ENCODE results near the gene ROPN1B. TPM values are rescaled to one million over a fixed set of nuclear protein-coding genes. Genes with fewer than 3 reads are reported as not detected.
"Not testable (repeated sequence)": the region's sequence is repeated elsewhere in the genome, so short reads cannot be mapped to it uniquely, and the experiment has no call there.

The ROPN1B gene
- total RNA-seq, 1 donor from 2014 or later = 2.0 TPM

DNA sequence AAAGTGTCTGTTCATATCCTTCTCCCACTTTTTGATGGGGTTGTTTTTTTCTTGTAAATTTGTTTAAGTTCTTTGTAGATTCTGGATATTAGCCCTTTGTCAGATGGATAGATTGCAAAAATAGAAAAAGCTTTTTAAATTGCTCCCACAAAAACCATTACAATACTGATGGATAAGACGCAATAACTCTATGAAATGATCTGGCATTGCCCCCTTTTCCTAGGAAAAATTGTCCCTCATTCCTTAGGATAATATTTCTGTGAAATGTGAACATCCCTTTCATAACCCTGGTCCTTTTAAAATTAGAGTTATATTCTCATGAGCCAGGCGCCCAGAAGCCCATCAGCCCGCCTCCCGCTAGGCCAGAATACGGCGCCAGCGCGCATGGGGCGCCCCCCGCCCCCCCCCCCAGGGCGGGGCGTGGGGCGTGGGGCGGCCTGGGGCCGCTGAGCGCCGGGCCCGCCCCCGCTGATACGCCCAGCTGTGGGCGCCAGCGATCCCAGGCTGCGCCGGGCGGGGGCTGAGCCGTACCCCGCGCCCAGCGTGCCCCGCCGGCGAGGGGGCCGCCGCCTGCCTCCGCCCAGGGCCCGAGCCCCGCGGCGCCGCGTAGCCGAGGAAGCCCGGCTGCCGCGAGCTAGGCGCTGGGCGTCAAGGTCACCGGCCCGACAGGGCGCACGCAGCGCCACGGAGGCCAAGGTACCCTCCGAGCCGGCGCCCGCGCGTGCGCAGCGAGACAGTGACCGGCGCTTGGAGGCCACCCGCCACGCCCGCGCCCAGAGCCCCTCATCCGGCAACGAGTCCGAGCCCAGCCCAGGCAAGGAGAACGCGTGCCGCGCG lies 11.1 kb upstream of the ROPN1B start:
- FAIRE-seq = no peak
- DNase-seq (ENCODE audit: low spot score in 2 of 2) = peak in 1 of 2 donors; percentile 34

DNA sequence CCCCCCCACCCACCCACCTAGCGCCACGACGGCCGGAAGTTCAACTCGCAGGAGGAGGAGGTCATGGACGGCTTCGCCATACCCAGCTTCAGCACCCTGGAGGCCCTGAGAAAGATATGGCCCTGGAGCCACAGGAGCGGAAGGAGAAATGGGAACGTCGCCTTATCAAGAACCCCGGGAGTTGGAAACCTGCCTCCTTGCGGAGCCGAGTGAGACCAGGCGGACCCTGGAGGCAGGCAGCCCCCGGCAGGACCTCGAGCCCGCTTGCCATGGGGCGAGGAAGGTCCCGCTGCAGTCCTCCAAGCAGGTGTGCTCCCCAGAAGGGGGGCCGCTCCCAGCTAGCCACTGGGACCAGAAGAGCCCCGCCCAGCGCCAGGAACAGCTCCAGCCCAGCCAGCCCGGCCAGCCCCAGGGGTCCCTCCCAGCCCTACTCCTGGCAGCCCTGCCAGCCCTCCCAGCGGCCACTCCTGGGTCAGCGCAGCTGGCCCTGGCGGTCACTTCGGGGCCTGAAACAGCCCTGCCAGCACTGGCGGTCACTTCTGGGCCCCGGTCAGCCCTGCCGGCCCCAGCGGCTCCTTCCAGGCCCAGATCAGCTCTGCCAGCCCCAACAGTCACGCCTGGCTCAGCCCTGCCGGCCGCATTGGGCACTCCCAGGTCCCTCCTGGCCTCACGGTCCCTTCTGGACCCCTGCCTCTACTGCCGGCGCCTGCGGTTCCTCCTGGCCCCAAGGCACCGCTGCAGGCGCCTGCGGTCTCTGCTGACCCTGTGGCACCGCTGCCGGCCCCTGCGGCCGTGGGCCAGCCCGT lies 10.3 kb upstream of the ROPN1B start:
- DNase-seq (ENCODE audit: low spot score in 2 of 2) (no peak), FAIRE-seq (no peak)

DNA sequence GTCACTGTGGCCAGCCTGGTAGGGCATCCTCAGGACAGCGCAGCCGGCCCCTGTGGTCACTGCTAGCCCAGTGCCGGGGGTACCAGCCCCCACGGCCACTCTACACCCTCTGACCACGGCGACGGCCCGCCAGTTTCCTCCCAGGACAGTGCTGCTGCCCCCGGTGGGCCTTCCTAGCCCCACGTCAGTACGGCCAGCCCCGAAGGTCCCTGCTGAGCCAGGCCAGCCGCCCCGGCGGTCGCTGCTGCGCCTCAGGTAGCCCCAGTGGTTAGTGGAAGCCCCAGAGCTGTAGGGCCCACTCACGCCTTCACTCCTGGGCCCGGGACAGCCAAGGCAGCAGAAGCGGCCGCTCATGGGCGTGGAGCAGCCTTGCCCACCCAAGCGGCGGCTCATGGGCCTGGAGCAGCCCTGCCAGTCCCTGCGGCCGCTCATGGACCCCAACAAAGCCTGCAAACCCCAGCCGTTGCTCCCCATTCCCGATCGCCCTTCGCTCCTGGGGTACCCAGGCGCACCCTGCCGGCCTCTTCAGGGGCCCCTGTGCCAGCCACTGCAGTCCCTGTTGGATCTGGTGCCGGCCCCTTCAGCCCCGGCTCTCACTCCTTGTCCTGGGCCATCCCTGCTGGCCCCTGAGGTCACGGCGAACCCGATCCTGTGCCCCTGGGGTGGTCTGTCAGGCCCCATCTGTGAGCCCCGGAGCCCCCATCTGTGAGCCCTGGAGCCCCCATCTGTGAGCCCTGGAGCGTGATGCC lies 9.5 kb upstream of the ROPN1B start:
- FAIRE-seq = no peak
- DNase-seq (ENCODE audit: low spot score in 2 of 2) = no peak

DNA sequence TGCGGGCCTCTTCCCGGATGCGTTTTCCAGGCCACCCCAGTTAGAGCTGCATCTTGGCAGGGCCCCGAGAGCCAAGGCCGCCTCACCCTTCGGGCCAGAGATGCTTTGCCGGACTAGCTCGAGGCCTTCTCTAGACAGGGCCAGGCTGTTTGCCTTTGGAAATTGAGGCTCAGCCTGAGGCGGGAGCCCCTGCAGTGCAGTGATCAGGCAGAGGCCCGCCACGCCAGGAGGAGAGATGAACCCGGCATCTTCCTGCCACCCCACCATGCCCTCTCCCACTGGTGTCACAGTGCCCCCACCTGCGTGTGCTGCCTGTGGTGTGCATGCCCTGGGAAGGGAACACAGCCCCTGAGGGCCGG lies 8.9 kb upstream of the ROPN1B start:
- FAIRE-seq (no peak), DNase-seq (ENCODE audit: low spot score in 2 of 2) (no peak)

DNA sequence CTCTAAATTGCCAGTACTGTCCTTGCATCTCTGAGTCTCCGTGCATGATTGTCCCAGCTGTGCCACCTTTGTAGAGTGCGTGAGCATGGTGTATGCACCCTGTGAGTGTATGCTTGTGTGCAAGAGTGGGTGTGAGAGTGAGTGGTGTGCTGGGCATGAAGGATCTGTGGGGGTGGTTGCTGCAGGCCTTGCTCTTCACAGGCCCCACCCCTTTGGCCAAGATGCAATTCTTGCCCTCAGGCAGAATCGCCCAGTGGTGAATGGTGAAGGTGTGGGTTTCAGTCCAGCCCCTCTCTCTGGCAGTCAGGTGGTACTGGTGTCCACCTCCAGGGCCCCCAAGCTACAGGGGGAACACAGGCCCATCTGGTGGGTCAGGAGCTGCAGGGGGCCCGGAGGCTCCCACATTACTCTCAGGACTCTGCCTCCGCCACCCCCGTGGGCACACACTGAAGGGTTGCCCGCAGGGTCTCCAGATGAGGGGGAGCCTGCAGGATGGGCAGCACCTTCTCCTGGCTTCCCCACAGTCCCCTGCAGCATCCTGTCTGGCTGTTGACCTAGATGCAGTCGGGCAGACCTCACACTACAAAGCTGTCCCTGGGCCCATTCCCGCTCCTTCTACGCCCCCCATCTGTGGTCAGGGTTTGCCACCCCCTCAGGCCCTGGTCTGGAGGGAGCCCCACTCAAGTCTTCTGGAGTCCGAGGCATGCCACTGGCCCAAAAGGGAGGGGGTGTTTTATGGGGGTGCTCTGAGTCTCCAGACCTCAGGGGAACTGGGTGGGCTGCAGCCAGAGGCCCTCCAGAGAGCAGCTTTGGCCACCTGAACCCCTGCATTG lies 8.3 kb upstream of the ROPN1B start:
- no peak for FAIRE-seq

DNA sequence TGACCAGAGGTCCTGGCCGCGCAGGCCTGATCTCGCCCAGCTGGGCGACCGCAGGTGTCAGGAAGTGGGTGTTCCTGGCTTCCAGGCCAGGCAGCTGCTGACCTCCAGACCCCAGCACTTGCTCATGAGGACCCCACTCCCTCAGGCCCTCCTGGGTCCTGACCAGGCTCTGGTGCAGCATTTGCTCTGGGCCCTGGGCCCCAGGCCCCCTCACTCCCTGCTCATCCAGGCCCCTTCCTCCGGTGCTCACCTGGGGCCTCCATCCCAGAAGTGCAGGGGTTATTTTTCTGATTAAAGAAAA lies 7.7 kb upstream of the ROPN1B start:
- no peak for FAIRE-seq
- no peak for DNase-seq (ENCODE audit: low spot score in 2 of 2)

More for the DNA sequence above, 8.3 kb upstream of the ROPN1B start:
- peak in 1 of 2 donors; percentile 48 for DNase-seq (ENCODE audit: low spot score in 2 of 2)

DNA sequence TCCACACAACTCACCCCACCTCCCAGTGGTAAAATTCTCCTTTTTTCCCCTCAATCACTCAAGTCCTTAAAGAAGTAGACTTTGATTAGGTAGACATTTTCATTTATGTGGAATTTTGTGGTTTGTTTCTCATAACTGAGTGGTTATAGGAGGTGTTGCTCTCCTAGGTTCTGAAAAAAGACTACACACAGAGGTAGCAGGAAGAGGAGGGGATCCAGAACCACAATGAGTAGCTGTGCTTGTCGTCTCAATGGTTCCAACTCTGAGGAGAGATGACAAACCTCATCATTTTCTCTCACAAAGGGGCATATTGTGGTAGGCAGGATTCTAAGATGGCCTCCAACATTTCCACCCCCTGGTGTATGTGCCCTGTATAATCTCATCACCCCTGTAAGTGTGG lies 5.1 kb upstream of the ROPN1B start:
- not testable (repeated sequence) for DNase-seq (ENCODE audit: low spot score in 2 of 2); FAIRE-seq

DNA sequence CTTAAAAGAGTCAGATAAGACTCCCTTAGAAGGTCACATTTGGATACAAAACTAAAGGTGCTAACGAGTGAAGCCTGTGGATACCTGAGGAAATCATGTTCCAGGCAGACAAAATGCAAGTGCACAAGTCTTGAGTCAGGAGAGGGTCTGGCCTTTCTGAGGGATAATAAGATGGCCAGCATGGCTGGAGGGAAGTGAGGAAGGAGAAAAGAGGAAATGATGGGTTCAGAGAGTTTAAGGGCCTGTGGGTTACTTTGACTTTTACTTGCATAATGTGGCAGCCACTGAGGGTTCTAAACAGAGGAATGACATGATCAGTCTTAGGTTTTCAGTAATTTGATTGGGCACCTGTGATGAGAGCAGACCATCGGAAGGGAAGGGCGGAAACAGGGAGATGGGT lies 3.5 kb upstream of the ROPN1B start:
- FAIRE-seq (no peak), DNase-seq (ENCODE audit: low spot score in 2 of 2) (no peak)

DNA sequence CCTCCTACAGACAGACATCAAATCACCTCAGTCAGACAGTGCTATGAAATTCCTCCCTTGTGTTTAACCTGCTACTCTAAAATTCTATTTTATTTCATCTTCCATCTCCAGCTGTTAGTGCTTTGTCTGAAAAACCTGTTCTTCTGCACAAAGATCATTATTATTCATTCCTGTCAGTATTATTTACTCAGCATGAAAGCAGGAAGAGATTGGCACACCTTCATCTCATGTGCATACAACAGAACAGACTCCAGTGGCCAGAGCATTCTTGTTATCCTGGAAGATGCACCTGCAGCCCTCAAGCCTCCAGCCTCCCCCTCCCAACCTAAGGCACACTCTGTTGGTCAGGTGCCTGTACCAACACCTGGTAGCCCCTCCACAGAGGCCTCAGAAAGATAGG lies 1.8 kb upstream of the ROPN1B start:
- DNase-seq (ENCODE audit: low spot score in 2 of 2) (no peak), FAIRE-seq (no peak)

DNA sequence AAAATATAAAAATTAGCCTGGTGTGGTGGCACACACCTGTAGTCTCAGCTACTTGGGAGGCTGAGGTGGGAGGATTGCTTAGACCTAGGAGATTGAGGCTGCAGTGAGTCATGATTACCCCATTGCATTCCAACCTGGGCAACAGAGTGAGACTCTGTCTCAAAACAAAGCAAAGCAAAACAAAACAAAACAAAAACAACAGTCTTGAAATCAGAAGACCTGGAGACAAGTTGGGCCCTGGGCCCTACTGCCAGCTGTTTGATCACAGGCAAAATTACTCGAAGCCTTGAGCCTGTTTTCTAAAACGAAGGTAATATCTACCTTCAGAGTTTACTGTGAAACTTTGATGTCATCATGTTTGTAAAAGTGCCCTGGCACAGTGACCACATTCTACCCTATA lies 857 bp upstream of the ROPN1B start:
- FAIRE-seq; DNase-seq (ENCODE audit: low spot score in 2 of 2): not testable (repeated sequence)

DNA sequence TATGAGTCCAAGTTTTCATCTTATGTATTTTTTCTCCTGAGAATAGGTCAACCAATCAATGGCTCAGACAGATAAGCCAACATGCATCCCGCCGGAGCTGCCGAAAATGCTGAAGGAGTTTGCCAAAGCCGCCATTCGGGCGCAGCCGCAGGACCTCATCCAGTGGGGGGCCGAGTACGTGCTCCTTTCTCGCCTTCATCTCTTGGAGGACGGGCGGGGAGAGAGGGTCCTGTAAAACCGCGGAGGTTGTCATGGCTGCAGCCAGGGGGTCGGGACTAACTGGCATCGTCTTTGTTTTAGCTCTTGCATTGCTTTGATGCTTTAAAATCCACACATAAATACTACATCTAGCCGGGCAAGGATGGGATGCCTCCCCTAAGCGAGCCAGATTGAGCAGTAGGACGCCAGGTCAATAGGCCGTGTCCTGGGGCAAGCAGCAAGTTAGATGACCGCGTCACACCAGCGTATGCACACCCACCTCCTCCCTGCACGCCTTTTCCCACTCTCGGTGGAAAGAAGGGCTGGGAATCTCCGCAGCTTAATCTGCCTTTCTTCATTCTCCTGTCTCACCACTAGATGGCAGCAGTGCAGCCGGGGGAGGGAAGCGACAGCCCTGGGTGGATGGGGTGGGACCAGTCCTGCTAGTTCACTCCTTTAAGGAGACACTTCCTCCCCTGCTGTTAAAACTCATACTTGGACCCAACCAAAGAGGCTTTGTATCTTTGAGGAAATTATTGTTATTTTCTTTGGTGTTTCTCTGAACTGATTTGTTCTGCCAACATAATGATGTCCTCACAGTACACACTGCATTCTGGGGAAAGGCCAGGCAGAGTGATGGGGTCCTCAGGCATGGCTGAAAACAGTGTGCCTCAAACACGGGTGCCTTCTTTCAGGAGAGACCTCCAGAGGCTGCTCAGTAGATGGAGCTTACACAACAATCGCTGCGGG lies 3.3 kb downstream of the ROPN1B start:
- FAIRE-seq = not testable (repeated sequence)

DNA sequence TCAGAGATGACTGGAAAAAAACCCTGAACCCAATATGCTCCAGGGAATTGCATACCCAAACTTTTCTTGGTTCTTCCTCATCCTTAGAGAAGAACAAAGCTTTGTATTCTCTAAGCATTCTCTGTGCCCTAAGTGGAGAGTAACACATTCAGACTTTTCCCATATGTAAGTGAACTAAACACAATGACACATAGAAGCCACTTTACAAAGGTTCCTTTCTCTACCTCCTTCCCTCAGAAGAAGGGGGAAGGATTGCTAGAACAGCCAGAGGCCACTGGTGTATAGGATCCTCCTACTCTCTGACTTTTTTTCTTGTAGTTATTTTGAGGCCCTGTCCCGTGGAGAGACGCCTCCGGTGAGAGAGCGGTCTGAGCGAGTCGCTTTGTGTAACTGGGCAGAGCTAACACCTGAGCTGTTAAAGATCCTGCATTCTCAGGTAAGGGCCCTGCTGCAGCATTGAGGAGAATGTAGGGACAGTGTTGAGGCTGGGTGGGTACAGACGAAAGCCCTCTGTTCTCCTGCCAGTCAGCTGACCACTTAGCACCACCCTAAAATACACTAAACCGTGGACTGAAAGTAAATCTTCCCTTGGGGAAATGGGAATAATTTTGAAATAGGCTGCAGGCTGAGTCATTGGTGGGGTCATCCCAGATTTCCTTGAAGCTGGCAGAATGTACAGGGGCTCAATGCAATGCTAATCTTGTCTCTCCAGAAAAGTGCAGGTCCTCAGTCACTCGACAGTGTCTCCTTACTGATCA lies 6.4 kb downstream of the ROPN1B start:
- not testable (repeated sequence) for FAIRE-seq

More for the DNA sequence above, 3.3 kb downstream of the ROPN1B start:
- not testable (repeated sequence) for DNase-seq (ENCODE audit: low spot score in 2 of 2)

DNA sequence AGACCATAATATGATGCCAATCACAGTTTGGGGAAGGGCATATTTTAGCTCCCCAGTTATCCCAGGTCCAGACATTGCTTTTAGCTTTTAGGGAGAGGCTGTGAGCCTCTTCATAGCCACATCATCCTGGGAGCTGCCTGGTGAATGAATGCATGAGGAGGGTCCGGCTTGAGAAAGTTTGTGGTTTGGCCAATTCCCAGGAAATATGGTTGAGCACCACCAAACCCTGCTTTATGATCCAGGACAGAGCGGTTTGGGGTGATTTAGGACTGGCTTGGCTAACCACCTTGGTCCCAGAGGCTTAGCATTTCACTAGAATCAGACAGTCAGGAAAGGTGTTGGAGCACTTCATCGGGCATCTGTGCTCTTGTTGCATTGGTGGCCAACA lies 7.0 kb downstream of the ROPN1B start:
- FAIRE-seq; DNase-seq (ENCODE audit: low spot score in 2 of 2): not testable (repeated sequence)

More for the DNA sequence above, 6.4 kb downstream of the ROPN1B start:
- not testable (repeated sequence) for DNase-seq (ENCODE audit: low spot score in 2 of 2)

DNA sequence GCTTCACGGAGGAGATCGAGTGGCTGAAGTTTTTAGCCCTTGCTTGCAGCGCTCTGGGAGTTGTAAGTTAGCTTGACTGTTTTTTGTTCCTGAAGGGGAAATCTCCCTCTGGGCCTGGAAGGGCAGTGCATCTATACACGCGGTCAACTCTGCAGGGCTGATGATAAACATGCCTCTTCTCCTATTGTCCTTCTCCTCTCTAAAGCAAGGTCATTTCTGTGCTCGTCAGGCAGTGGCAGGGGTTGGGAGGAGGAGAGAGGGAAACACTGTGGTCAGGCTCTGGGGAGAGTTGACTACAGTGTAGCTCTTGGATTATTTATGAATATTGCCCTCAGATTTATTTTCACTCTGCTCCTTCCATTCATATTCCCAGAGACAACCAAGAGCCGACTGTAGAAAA lies 8.1 kb downstream of the ROPN1B start:
- DNase-seq (ENCODE audit: low spot score in 2 of 2); FAIRE-seq: not testable (repeated sequence)

DNA sequence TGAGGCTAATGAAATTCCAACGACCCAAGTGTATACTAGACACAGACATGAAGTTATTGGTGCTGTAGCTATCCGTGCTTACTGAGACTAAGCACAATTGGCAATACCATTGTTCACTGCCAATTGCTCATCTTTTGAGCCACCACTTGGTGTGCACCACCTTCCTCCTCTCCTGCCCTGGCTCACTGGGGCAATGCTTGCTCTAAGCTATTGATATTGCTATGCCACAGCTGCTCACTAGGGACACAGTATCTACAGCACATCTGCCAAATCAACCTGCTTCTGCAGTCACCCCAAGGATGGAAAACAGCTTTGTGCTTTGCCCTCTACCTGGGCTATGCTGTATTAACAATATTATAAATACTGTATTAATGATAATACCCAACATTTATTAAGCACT lies 16.0 kb downstream of the ROPN1B start:
- FAIRE-seq; DNase-seq (ENCODE audit: low spot score in 2 of 2): not testable (repeated sequence)

DNA sequence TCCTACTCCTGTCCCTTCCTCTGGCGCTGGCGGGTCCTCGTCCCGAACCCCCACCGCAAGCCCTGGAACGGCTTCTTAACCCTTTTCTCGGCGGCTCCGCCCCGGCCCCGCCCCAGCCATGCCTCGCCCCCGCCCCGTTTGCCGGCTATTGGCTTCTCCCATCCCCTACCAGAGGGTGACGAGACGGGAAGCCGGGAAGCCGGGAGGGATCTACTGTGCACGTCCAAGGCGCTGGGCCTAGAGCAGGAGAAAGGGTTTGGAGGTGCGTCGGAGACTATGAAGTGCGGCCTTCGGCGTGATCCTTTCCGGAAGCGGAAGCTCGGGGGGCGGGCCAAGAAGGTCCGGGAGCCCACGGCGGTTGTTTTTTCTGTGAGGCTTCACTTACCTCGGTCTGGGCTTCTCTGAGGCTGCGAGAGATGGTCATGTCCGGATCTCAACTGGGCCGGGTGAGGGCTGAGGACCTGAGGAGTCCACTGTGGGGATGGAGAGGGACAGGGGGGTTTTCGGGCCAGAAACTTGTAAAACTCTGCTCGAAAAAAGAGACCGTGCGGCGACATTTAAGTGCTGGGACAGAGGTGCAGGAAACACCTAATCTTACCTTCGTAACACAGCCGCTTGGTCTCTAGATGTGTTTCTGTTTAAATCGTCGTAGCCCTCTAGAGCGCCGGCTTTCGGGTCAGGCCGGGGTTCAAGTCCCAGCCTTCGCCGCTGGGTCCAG lies 21.4 kb downstream of the ROPN1B start:
- DNase-seq (ENCODE audit: low spot score in 2 of 2) = peak; percentile 28 to 57
- FAIRE-seq = no peak

DNA sequence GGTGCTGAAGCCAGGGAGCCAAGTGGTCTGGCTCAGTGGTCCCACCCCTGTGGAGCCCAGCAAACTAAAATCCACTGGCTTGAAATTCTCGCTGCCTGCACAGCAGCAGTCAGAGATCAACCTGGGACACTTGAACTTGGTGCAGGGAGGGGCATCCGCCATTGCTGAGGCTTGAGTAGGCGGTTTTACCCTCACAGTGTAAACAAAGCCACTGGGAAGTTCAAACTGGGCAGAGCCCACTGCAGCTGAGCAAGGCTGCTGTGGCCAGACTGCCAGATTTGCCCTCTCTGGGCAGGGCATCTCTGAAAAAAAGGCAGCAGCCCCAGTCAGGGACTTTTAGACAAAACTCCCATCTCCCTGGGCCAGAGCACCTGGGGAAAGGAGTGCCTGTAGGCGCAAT lies 27.8 kb downstream of the ROPN1B start:
- FAIRE-seq; DNase-seq (ENCODE audit: low spot score in 2 of 2): not testable (repeated sequence)

DNA sequence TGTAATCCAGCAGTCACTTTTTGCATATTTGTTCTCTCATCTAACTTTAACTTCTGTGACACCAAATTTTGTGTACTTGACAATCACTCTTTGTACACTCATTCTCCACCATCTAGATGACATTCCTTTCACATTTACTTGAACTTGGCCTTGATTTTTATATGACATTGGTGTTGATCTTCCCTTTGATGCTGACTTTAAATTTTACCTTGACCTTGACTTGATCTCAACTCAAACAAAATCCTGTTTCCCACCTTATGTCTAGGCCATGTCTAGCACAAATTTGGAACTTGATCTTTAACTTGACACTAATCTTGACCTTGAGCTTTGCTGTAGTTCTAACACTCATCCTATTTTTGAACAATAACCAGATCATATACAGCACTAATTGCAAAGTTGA lies 33.2 kb downstream of the ROPN1B start:
- FAIRE-seq (no peak), DNase-seq (ENCODE audit: low spot score in 2 of 2) (no peak)
